HepG2 (cell line): Measurements from ENCODE around the gene APOL2. TPM values are rescaled to one million over a fixed set of nuclear protein-coding genes. Genes with fewer than 3 reads are reported as not detected.

Experiments
- AGO2 ChIP-seq: fragments of 200-400 bp; formaldehyde crosslinking; optimal IDR thresholded peaks from 2 replicates; pipeline ENCODE3; 2017; ENCODE audit warnings: mild to moderate bottlenecking, low read depth, low read length, moderate library complexity
- ASH2L ChIP-seq: fragments of 300-600, 200-600 bp; sonication (generic); IDR thresholded peaks from 2 replicates; pipeline ENCODE4 v1.7.0; 2017; ENCODE audit warnings: low read depth, mild to moderate bottlenecking, moderate library complexity, mixed read lengths, low read length; ENCODE audit not compliant: insufficient read length
- BATF2 ChIP-seq: sonication (generic); formaldehyde crosslinking; IDR thresholded peaks from 2 replicates; pipeline ENCODE4 v1.8.0; 2022; ENCODE audit warnings: mild to moderate bottlenecking, missing genetic modification reagents, moderate library complexity
- BHLHE40 ChIP-seq: IDR thresholded peaks from 2 replicates; pipeline ENCODE4 v1.6.1; 2011; ENCODE audit warnings: low read length, improper control_type of control experiment
- BRD4 ChIP-seq: sonication (generic); formaldehyde crosslinking; IDR thresholded peaks from 2 replicates; pipeline ENCODE4 v1.4.0; 2020; ENCODE audit warnings: missing genetic modification reagents
- CHCHD3 ChIP-seq: sonication (generic); formaldehyde crosslinking; IDR thresholded peaks from 2 replicates; pipeline ENCODE4 v1.8.0; 2022; ENCODE audit warnings: mild to moderate bottlenecking, missing genetic modification reagents, moderate library complexity
- CSRNP1 ChIP-seq: sonication (generic); formaldehyde crosslinking; IDR thresholded peaks from 2 replicates; pipeline ENCODE4 v1.8.1; 2023; ENCODE audit warnings: mild to moderate bottlenecking, missing genetic modification reagents
- GATAD2A ChIP-seq: IDR thresholded peaks from 2 replicates; pipeline ENCODE4 v1.6.1; 2016
- GTF2F1 ChIP-seq: fragments of 150-350 bp; IDR thresholded peaks from 2 replicates; pipeline ENCODE4 v1.6.1; 2014; ENCODE audit warnings: low read length
- HNRNPL ChIP-seq: fragments of 200-400 bp; formaldehyde crosslinking; IDR thresholded peaks from 2 replicates; pipeline ENCODE4 v1.6.1; 2017; ENCODE audit warnings: mild to moderate bottlenecking, low read depth, low read length
- JUND ChIP-seq: sonication (generic); formaldehyde crosslinking; IDR thresholded peaks from 2 replicates; pipeline ENCODE4 v1.8.0; 2022; ENCODE audit warnings: mild to moderate bottlenecking, missing genetic modification reagents
- MBD4 ChIP-seq: IDR thresholded peaks from 2 replicates; pipeline ENCODE4 v1.6.1; 2012; ENCODE audit warnings: low read length, inconsistent platforms, borderline replicate concordance
- NFE2L2 ChIP-seq: fragments of 150-350 bp; IDR thresholded peaks from 2 replicates; pipeline ENCODE4 v1.6.1; 2014; ENCODE audit warnings: low read length
- PATZ1 ChIP-seq: sonication (generic); formaldehyde crosslinking; IDR thresholded peaks from 2 replicates; pipeline ENCODE4 v1.4.0; 2020; ENCODE audit warnings: missing genetic modification reagents
- POLR2G ChIP-seq: fragments of 200-400 bp; formaldehyde crosslinking; IDR thresholded peaks from 2 replicates; pipeline ENCODE4 v1.6.1; 2018; ENCODE audit warnings: mild to moderate bottlenecking, low read depth, low read length, moderate library complexity
- RELA ChIP-seq: sonication (generic); formaldehyde crosslinking; IDR thresholded peaks from 2 replicates; pipeline ENCODE4 v1.4.0; 2020; ENCODE audit warnings: missing genetic modification reagents
- SP2 ChIP-seq: sonication (generic); formaldehyde crosslinking; IDR thresholded peaks from 2 replicates; pipeline ENCODE4 v1.5.1; 2020; ENCODE audit warnings: mild to moderate bottlenecking, missing genetic modification reagents
- TSC22D2 ChIP-seq: sonication (generic); formaldehyde crosslinking; IDR thresholded peaks from 2 replicates; pipeline ENCODE4 v1.5.1; 2020; ENCODE audit warnings: missing genetic modification reagents, mild to moderate bottlenecking, borderline replicate concordance
- XRCC5 ChIP-seq: fragments of 200-400 bp; formaldehyde crosslinking; optimal IDR thresholded peaks from 2 replicates; pipeline ENCODE3; 2017; ENCODE audit warnings: mild to moderate bottlenecking, low read length
- ZFX ChIP-seq: sonication (generic); formaldehyde crosslinking; IDR thresholded peaks from 2 replicates; pipeline ENCODE4 v1.4.0; 2020; ENCODE audit warnings: mild to moderate bottlenecking, low read depth, missing genetic modification reagents, moderate library complexity
- ZNF205 ChIP-seq: IDR thresholded peaks from 2 replicates; pipeline ENCODE4 v1.6.1; 2018; ENCODE audit warnings: missing biosample characterization, missing genetic modification reagents
- ZNF24 ChIP-seq: fragments of 450-650 bp; IDR thresholded peaks from 2 replicates; pipeline ENCODE4 v1.6.1; 2017; ENCODE audit warnings: antibody characterized with exemption, mild to moderate bottlenecking
- ZNF281 ChIP-seq: sonication (generic); formaldehyde crosslinking; IDR thresholded peaks from 2 replicates; pipeline ENCODE4 v1.4.0; 2020; ENCODE audit warnings: missing genetic modification reagents, borderline replicate concordance
- ZNF740 ChIP-seq: sonication (generic); formaldehyde crosslinking; IDR thresholded peaks from 2 replicates; pipeline ENCODE4 v1.4.0; 2020; ENCODE audit warnings: missing genetic modification reagents
- polyA plus RNA-seq, 8 experiments: library from polyadenylated mRNA; depleted of rRNA in 3 of 8; stranded (reverse) in 7 of 8; unstranded in 1 of 8; fragments of >200 nt; fragmentation: Illumina TruSeq in 4 of 8; extraction: Trizol in 4 of 8; gene quantifications; 2 replicates each; pipeline versions ENCODE4 v1.2.1 to v1.2.3, GENCODE V29; 2011 to 2016; ENCODE audit warnings: low read depth in 4 of 8, missing spikeins in 1 of 8, mixed read lengths in 1 of 8; ENCODE audit not compliant: insufficient read depth in 1 of 8
- total RNA-seq, 5 experiments: library from RNA; depleted of rRNA; stranded (reverse); fragments of >200 nt; fragmentation: Illumina TruSeq; extraction: Trizol; gene quantifications; 2 replicates each; pipeline ENCODE4 v1.2.3, GENCODE V29; 2016; ENCODE audit warnings: low read depth in 1 of 5

The APOL2 gene
- total and polyA plus RNA-seq, 2 of the 13 experiments (the other 11 are each of a cell fraction or from before 2014, with no cell fraction given): 28.7 to 51.2 TPM

- TF ChIP-seq POLR2G (peak; percentile 51; the same call in 1 of the 2 replicates), GATAD2A (CRISPR knock-in tag) (0 out of 2 replicates have a peak, but pooled peaks have one; percentile 14), CSRNP1 (no peak), ZNF205 (no peak), BATF2 (CRISPR knock-in tag) (no peak), JUND (CRISPR knock-in tag) (no peak), TSC22D2 (CRISPR knock-in tag) (no peak), HNRNPL (0 out of 2 replicates have a peak, but pooled peaks have one; percentile 56), SP2 (CRISPR knock-in tag) (no peak), ZNF24 (no peak), ASH2L (no peak), XRCC5 (peak; percentile 54), CHCHD3 (CRISPR knock-in tag) (no peak), AGO2 (peak; percentile 77), NFE2L2 (no peak), ZFX (no peak), BRD4 (CRISPR knock-in tag) (no peak), ZNF281 (CRISPR knock-in tag) (peak; percentile 52; the same call in 1 of the 2 replicates), PATZ1 (0 out of 2 replicates have a peak, but pooled peaks have one; percentile 54), GTF2F1 (no peak), BHLHE40 (no peak), ZNF740 (CRISPR knock-in tag) (peak; percentile 73; the same call in 1 of the 2 replicates), RELA (CRISPR knock-in tag) (no peak), MBD4 (no peak)
Measured at GRCh38 chr22:36277482-36278291, 38.4 kb upstream of the APOL2 start (continued).
